ENCODE results near the gene FAM43A. TPM values are rescaled to one million over a fixed set of nuclear protein-coding genes. Genes with fewer than 3 reads are reported as not detected.
A peak's percentile ranks its signal among the peaks of the same experiment; 100 is the strongest.

The FAM43A gene
- total RNA-seq, 4 donors from 2014 or later, result 2.7 to 4.8 (median 4.3) TPM

DNA sequence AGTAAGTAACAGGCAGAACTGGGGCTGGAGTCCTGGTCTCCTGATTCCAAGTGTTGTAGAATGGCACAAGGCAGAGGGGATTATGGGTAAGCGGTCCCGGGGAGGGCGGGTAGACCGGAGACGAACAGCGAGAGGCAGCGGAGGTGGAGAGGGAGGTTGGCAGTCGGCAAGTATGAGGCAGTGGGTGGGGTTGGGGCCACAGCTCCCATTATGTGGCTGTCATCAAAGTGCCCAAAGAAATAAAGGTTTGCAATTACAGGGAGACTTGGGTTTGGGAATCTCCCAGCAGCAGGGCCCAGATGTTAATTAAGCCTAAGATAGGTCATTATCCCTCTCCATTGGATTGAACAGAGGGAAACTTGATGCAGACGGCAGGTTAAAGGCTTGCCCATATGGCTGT, 16.9 kb downstream of the FAM43A start:
- TF ChIP-seq, protein P1, sequence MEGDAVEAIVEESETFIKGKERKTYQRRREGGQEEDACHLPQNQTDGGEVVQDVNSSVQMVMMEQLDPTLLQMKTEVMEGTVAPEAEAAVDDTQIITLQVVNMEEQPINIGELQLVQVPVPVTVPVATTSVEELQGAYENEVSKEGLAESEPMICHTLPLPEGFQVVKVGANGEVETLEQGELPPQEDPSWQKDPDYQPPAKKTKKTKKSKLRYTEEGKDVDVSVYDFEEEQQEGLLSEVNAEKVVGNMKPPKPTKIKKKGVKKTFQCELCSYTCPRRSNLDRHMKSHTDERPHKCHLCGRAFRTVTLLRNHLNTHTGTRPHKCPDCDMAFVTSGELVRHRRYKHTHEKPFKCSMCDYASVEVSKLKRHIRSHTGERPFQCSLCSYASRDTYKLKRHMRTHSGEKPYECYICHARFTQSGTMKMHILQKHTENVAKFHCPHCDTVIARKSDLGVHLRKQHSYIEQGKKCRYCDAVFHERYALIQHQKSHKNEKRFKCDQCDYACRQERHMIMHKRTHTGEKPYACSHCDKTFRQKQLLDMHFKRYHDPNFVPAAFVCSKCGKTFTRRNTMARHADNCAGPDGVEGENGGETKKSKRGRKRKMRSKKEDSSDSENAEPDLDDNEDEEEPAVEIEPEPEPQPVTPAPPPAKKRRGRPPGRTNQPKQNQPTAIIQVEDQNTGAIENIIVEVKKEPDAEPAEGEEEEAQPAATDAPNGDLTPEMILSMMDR (IDR thresholded peaks at IDR 0.05 in 4 of 5, conservative IDR thresholded peaks at IDR 0.05 in 1 of 5), result no peak
- TF ChIP-seq POLR2A (IDR thresholded peaks at IDR 0.05), result no peak
- Histone ChIP-seq H3K4me1 (peaks cover 17 to 19% of the 10 kb centered on the region in 2 donors), H3K36me3 (no peaks in the 10 kb centered on the region), H3K27ac (no peak overlapping the region), H3K9me3 (peaks cover 0 to 5% (median 0%) of the 10 kb centered on the region in 3 donors), H3K4me3 (no peak overlapping the region), H3K27me3 (no peaks in the 10 kb centered on the region)
- ATAC-seq, result no peak
- intact Hi-C loops (cut with DNase I; ENCODE audit: low total_unique reads), result no loop called here
- in situ Hi-C loops (cut with MboI; ENCODE audit: low sequenced_read_pairs in 4 of 4), result no loop called here
- no peak for DNase-seq

DNA sequence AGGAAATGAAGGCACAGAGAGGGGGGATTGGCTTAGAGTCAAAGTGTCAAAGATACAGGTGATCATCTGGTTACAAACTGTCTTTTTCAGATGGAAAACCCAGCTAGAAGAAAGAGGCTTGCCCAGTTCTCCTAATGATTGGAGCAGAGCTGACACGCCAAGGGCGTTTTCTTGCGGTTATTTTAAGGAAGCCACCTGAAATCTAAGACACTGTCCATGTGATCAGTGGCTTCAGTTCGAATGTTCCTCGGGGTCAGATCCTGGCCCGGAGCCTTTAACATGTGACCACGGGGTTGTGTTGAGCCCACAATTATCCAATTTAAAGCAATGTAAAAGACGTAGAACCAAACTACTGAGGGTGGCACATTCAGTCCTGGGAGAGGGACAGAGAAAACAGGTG, 19.5 kb downstream of the FAM43A start:
- in situ Hi-C loops (cut with MboI; ENCODE audit: low sequenced_read_pairs in 4 of 4) (no loop called here), intact Hi-C loops (cut with DNase I; ENCODE audit: low total_unique reads) (no loop called here)
- no peak for TF ChIP-seq POLR2A (IDR thresholded peaks at IDR 0.05)
- TF ChIP-seq, protein P1 (IDR thresholded peaks at IDR 0.05 in 4 of 5, conservative IDR thresholded peaks at IDR 0.05 in 1 of 5), result no peak
- ATAC-seq (peak; percentile 84 to 87), DNase-seq (peak; percentile 10 to 40)
- Histone ChIP-seq H3K4me1 (peaks cover 17 to 19% of the 10 kb centered on the region in 2 donors), H3K36me3 (no peaks in the 10 kb centered on the region), H3K9me3 (no peaks in the 10 kb centered on the region), H3K27me3 (no peaks in the 10 kb centered on the region), H3K4me3 (peak overlapping the region in 1 of 4 donors; percentile 13), H3K27ac (peak overlapping the region; percentile 57 to 73 (median 66))

DNA sequence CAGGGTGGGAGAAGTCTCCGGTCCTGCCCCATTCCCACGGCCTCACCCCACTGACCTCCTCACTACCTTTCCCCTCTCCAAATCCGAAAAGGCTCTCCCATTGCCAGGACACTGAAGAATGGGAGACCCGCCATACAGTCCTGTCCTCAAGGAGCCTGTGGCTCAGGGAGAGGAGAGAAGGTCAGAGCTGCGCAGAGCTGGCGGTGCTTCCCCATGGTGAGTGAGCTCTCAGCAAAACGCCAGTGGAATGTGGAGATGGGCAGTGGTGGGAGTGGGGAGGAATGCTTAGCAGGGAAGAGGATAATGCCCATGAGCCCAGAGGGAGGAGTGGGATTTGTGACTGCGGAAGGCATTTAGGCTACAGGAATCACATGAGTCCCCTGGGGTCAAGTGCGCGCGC, 20.1 kb downstream of the FAM43A start:
- ATAC-seq, result peak; percentile 64 to 65
- no peaks in the 10 kb centered on the region for H3K27me3 ChIP-seq
- peak overlapping the region; percentile 57 to 73 (median 66) for H3K27ac ChIP-seq

DNA sequence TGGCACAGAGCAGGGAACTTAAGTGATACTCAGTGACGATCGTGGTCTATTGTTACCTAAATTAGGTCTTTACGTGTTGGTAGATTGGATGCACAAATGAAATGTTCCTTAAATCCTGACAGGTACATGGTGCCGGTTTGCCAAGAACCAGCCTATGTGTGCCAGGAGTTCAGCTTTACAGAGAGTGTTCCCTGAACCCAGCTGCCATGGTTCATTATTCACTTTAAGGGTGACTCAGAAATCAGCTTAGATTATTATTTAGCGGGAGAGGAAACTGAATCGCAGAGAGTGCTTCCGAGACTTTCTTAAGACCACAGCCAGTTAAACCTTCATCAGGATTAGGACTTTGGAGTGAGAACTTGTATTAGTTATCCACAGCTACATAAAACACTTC, 21.5 kb downstream of the FAM43A start:
- Histone ChIP-seq H3K4me1 (peaks cover 27 to 28% of the 10 kb centered on the region in 2 donors), H3K9me3 (no peaks in the 10 kb centered on the region), H3K27ac (no peak overlapping the region), H3K4me3 (no peak overlapping the region), H3K36me3 (no peaks in the 10 kb centered on the region), H3K27me3 (no peaks in the 10 kb centered on the region)
- TF ChIP-seq POLR2A (IDR thresholded peaks at IDR 0.05), result no peak
- TF ChIP-seq, protein P1 (IDR thresholded peaks at IDR 0.05 in 4 of 5, conservative IDR thresholded peaks at IDR 0.05 in 1 of 5), result no peak
- intact Hi-C loops (cut with DNase I; ENCODE audit: low total_unique reads) (no loop called here), in situ Hi-C loops (cut with MboI; ENCODE audit: low sequenced_read_pairs in 4 of 4) (no loop called here)
- ATAC-seq, result no peak
- no peak for DNase-seq

More for the DNA sequence above, 20.1 kb downstream of the FAM43A start:
- no peak overlapping the region for H3K4me3 ChIP-seq
- H3K36me3 ChIP-seq, result no peaks in the 10 kb centered on the region
- intact Hi-C loops (cut with DNase I; ENCODE audit: low total_unique reads) (no loop called here), in situ Hi-C loops (cut with MboI; ENCODE audit: low sequenced_read_pairs in 4 of 4) (no loop called here)
- peaks cover 17 to 19% of the 10 kb centered on the region in 2 donors for H3K4me1 ChIP-seq
- DNase-seq, result peak in 1 of 2 donors; percentile 18
- no peak for TF ChIP-seq POLR2A (IDR thresholded peaks at IDR 0.05)
- TF ChIP-seq, protein P1 (IDR thresholded peaks at IDR 0.05 in 4 of 5, conservative IDR thresholded peaks at IDR 0.05 in 1 of 5), result no peak
- no peaks in the 10 kb centered on the region for H3K9me3 ChIP-seq

DNA sequence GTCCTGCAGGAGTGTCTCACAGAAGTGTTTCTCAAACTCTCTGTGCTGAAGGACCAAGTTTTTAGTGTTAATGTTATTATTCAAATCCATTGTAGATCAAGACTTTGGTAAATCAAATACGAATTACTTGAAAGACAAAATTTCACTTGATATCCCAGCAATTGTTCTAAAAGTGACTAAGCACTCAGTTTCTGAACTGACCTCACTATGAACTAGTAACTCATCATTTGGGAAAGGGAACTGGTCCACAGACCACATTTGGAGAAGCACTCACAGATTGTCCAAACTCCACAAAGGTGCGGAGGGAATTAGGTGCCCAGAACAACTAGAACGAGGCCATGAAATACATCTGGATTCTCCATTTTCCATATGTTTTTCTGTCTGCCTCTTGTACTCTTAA, 25.6 kb downstream of the FAM43A start:
- Histone ChIP-seq H3K4me1 (peaks cover 10 to 12% of the 10 kb centered on the region in 2 donors), H3K9me3 (no peaks in the 10 kb centered on the region), H3K36me3 (no peaks in the 10 kb centered on the region), H3K27me3 (no peaks in the 10 kb centered on the region), H3K27ac (peak overlapping the region; percentile 33 to 69 (median 56)), H3K4me3 (no peak overlapping the region)
- DNase-seq (no peak), ATAC-seq (no peak)
- in situ Hi-C loops (cut with MboI; ENCODE audit: low sequenced_read_pairs in 4 of 4), result no loop called here
- TF ChIP-seq, protein P1 (IDR thresholded peaks at IDR 0.05 in 4 of 5, conservative IDR thresholded peaks at IDR 0.05 in 1 of 5), result no peak
- TF ChIP-seq POLR2A (IDR thresholded peaks at IDR 0.05), result no peak
- intact Hi-C loops (cut with DNase I; ENCODE audit: low total_unique reads), result no loop called here
